ENCODE results near the gene TRIM3. TPM values are rescaled to one million over a fixed set of nuclear protein-coding genes. Genes with fewer than 3 reads are reported as not detected.
A peak's percentile ranks its signal among the peaks of the same experiment; 100 is the strongest.

The TRIM3 gene
- total RNA-seq, 1 experiment from 2014 or later = 20.3 TPM

DNA sequence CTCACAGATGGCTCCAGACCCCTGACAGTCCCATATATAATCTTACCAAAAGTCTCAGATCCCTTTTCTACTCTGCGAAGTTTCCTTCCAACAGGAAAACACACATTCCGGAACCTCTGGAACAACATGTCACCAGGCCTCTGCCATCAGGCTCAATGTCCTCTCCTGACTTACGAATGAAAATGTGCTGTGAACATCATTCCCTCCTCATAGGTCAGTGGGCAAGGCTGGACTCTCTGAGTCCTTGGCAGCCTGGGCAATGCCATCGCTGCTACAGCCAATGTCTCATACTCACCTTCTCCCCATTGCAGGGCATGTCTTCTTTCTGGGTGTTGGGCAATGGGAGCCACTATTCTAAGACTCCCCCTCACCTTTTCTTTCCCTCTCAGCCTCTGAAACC, 31.3 kb downstream of the TRIM3 start:
- no peaks in the 10 kb centered on the region for H3F3A ChIP-seq (ENCODE audit: low read length, unreplicated experiment)
- ATAC-seq (no peak), DNase-seq (no peak)
- TF ChIP-seq, protein P1, sequence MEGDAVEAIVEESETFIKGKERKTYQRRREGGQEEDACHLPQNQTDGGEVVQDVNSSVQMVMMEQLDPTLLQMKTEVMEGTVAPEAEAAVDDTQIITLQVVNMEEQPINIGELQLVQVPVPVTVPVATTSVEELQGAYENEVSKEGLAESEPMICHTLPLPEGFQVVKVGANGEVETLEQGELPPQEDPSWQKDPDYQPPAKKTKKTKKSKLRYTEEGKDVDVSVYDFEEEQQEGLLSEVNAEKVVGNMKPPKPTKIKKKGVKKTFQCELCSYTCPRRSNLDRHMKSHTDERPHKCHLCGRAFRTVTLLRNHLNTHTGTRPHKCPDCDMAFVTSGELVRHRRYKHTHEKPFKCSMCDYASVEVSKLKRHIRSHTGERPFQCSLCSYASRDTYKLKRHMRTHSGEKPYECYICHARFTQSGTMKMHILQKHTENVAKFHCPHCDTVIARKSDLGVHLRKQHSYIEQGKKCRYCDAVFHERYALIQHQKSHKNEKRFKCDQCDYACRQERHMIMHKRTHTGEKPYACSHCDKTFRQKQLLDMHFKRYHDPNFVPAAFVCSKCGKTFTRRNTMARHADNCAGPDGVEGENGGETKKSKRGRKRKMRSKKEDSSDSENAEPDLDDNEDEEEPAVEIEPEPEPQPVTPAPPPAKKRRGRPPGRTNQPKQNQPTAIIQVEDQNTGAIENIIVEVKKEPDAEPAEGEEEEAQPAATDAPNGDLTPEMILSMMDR (conservative IDR thresholded peaks at IDR 0.05; ENCODE audit: low read depth, low read length) = no peak
- TF ChIP-seq EZH2 (IDR thresholded peaks at IDR 0.05; ENCODE audit: low read length, unreplicated experiment) (no peak), EZH2phosphoT487 (IDR thresholded peaks at IDR 0.05; ENCODE audit: borderline replicate concordance, low read length) (no peak)
- no peaks in the 10 kb centered on the region for H4K20me1 ChIP-seq (ENCODE audit: low read length)
- POLR2A ChIA-PET (ENCODE audit: unreplicated experiment) = no interaction called here
- H3K9me2 ChIP-seq (replicated peaks; ENCODE audit: low read length) = no peaks in the 10 kb centered on the region
- no peaks in the 10 kb centered on the region for H3K27me3 ChIP-seq (ENCODE audit: low read length)
- no peak overlapping the region for H2AFZ ChIP-seq (ENCODE audit: low read length)
- CTCF ChIA-PET = interaction anchor here (1.4 kb wide), 1 partner anchor 67 kb away, joined by 9 read pairs; no protein-coding TSS in a partner anchor
- intact Hi-C loops (cut with micrococcal nuclease) = no loop called here
- H3K9ac ChIP-seq (ENCODE audit: low read length) = no peak overlapping the region
- H3K27ac ChIP-seq (ENCODE audit: low read length) = no peak overlapping the region
- H3K79me2 ChIP-seq (ENCODE audit: low read length) = no peaks in the 10 kb centered on the region
- no peak overlapping the region for H3K4me2 ChIP-seq (ENCODE audit: low read length)
- no peak overlapping the region for H3K4me3 ChIP-seq (ENCODE audit: low read length)
- no peaks in the 10 kb centered on the region for H3K9me3 ChIP-seq (ENCODE audit: low read length)
- BruUV-seq (replicated peaks) = no TSS peak
- no peaks in the 10 kb centered on the region for H3K4me1 ChIP-seq (ENCODE audit: insufficient read depth, low read length)
- no peaks in the 10 kb centered on the region for H3K36me3 ChIP-seq (ENCODE audit: low read depth, low read length)

GRCh38 chr11:6440906-6441358, 32.8 kb downstream of the TRIM3 start, which contains the start of gene HPX:
HPX (minus strand) TSS chr11:6440987; CDS start chr11:6440963, 24 bp downstream.
- ChIA-PET POLR2A (ENCODE audit: unreplicated experiment) (no interaction called here), CTCF (interaction anchor here (0.5 to 0.8 kb wide), 2 partner anchors 14 to 62 kb away, joined by 4 read pairs; no protein-coding TSS in a partner anchor)
- no peaks in the 10 kb centered on the region for H3K9me2 ChIP-seq (replicated peaks; ENCODE audit: low read length)
- no peak within 1 kb of the TSS for H3K4me2 ChIP-seq (ENCODE audit: low read length)
- H3F3A ChIP-seq (ENCODE audit: low read length, unreplicated experiment) = no peaks in the 10 kb centered on the region
- no peaks in the 10 kb centered on the region for H3K9me3 ChIP-seq (ENCODE audit: low read length)
- DNase-seq (no peak), ATAC-seq (no peak)
- intact Hi-C loops (cut with micrococcal nuclease) = no loop called here
- H3K27me3 ChIP-seq (ENCODE audit: low read length) = no peaks in the 10 kb centered on the region
- BruUV-seq (replicated peaks) = no TSS peak
- H3K9ac ChIP-seq (ENCODE audit: low read length) = no peak within 1 kb of the TSS
- H2AFZ ChIP-seq (ENCODE audit: low read length) = no peak within 1 kb of the TSS
- H4K20me1 ChIP-seq (ENCODE audit: low read length) = no peaks in the 10 kb centered on the region
- no peak within 1 kb of the TSS for H3K27ac ChIP-seq (ENCODE audit: low read length)
- H3K36me3 ChIP-seq (ENCODE audit: low read depth, low read length) = no peaks in the 10 kb centered on the region
- H3K4me1 ChIP-seq (ENCODE audit: insufficient read depth, low read length) = no peaks in the 10 kb centered on the region
- H3K79me2 ChIP-seq (ENCODE audit: low read length) = no peaks in the 10 kb centered on the region
- H3K4me3 ChIP-seq (ENCODE audit: low read length) = no peak within 1 kb of the TSS
- TF ChIP-seq EZH2phosphoT487 (IDR thresholded peaks at IDR 0.05; ENCODE audit: borderline replicate concordance, low read length) = no peak
- no peak for TF ChIP-seq EZH2 (IDR thresholded peaks at IDR 0.05; ENCODE audit: low read length, unreplicated experiment)
- TF ChIP-seq, protein P1 (conservative IDR thresholded peaks at IDR 0.05; ENCODE audit: low read depth, low read length) = no peak

DNA sequence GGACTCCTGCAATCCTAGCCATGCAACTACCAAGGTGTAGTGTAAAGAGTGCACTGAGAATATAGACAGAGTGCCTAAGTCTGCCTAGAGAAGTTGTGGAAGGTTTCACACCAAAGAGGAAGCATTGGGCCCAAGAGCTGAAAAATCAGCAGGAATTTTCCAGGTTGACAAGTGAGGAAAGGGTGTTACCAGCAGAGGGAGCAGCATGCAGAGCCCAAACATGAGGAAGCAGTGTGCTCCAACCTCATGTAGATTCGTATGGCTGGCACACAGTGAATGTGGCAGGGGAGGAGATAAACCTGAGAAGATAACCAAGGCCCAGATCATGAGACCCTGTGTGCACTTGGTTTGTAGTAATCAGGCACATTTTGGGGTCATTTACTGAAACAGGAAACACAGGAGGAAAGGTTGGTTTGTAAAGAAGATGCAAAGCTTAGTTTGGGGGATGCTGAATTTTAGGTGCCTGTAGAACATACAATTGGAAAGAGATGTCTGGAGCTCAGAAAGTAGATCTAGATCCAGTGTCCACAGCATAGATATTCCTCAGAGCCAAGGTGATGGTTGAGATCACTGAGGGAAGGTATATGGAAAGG, 34.7 kb downstream of the TRIM3 start:
- no peaks in the 10 kb centered on the region for H3F3A ChIP-seq (ENCODE audit: low read length, unreplicated experiment)
- H3K4me2 ChIP-seq (ENCODE audit: low read length) = no peak overlapping the region
- no peak overlapping the region; the same call in 1 of the 2 replicates for H2AFZ ChIP-seq (ENCODE audit: low read length)
- H3K79me2 ChIP-seq (ENCODE audit: low read length) = no peaks in the 10 kb centered on the region
- no peak overlapping the region for H3K9ac ChIP-seq (ENCODE audit: low read length)
- H3K9me2 ChIP-seq (replicated peaks; ENCODE audit: low read length) = no peaks in the 10 kb centered on the region
- ATAC-seq (peak; percentile 46; the same call in 1 of the 2 replicates), DNase-seq (peak; percentile 52)
- H3K4me1 ChIP-seq (ENCODE audit: insufficient read depth, low read length) = no peaks in the 10 kb centered on the region
- no peak for TF ChIP-seq EZH2 (IDR thresholded peaks at IDR 0.05; ENCODE audit: low read length, unreplicated experiment)
- TF ChIP-seq, protein P1 (conservative IDR thresholded peaks at IDR 0.05; ENCODE audit: low read depth, low read length) = peak; percentile 66
- no peak for TF ChIP-seq EZH2phosphoT487 (IDR thresholded peaks at IDR 0.05; ENCODE audit: borderline replicate concordance, low read length)
- POLR2A ChIA-PET (ENCODE audit: unreplicated experiment) = no interaction called here
- no peaks in the 10 kb centered on the region for H4K20me1 ChIP-seq (ENCODE audit: low read length)
- no peak overlapping the region for H3K4me3 ChIP-seq (ENCODE audit: low read length)
- no peaks in the 10 kb centered on the region for H3K9me3 ChIP-seq (ENCODE audit: low read length)
- no TSS peak for BruUV-seq (replicated peaks)
- no peaks in the 10 kb centered on the region for H3K27me3 ChIP-seq (ENCODE audit: low read length)
- H3K27ac ChIP-seq (ENCODE audit: low read length) = no peak overlapping the region
- no peaks in the 10 kb centered on the region for H3K36me3 ChIP-seq (ENCODE audit: low read depth, low read length)
- intact Hi-C loops (cut with micrococcal nuclease) = loop anchor here (1.0 to 5.0 kb wide), 2 partner anchors 66 to 228 kb away; no protein-coding TSS in a partner anchor
- CTCF ChIA-PET = interaction anchor here (1.0 to 1.2 kb wide), 2 partner anchors 20 to 60 kb away, joined by 3 to 5 read pairs; no protein-coding TSS in a partner anchor

Measured in PC-3 (cell line).